OCI-LY1 (cell line): ENCODE measurements around the gene GYS2.

Source experiments
- H2AFZ ChIP-seq: fragments of 200-600 bp; sonication (generic), shearing (Covaris generic); 2 replicates; pipeline ENCODE4 v1.6.0; 2014; ENCODE audit warnings: antibody characterized with exemption, mild to moderate bottlenecking, low read length
- H3F3A ChIP-seq: fragments of 200-600 bp; sonication (generic), shearing (Covaris generic); 2 replicates; pipeline ENCODE4 v1.6.0; 2014; ENCODE audit warnings: mild to moderate bottlenecking, antibody characterized with exemption, low read length, moderate library complexity; ENCODE audit not compliant: insufficient read depth
- H3K27ac ChIP-seq: fragments of 200-600 bp; sonication (generic); 2 replicates; pipeline ENCODE4 v1.5.1; 2014; ENCODE audit warnings: low read length, mixed run types, mild to moderate bottlenecking, low read depth; ENCODE audit not compliant: poor library complexity, severe bottlenecking
- H3K27me3 ChIP-seq: fragments of 200-600 bp; sonication (generic); 2 replicates; pipeline ENCODE4 v1.6.0; 2014; ENCODE audit warnings: antibody characterized with exemption, mild to moderate bottlenecking, low read length, moderate library complexity; ENCODE audit not compliant: insufficient read depth
- H3K36me3 ChIP-seq: fragments of 200-600 bp; sonication (generic); 2 replicates; pipeline ENCODE4 v1.6.1; 2014; ENCODE audit warnings: mild to moderate bottlenecking, antibody characterized with exemption, low read length, moderate library complexity, mixed read lengths; ENCODE audit not compliant: insufficient read depth
- H3K4me1 ChIP-seq: fragments of 200-600 bp; sonication (generic); 2 replicates; pipeline ENCODE4 v1.5.1; 2014; ENCODE audit warnings: mild to moderate bottlenecking, low read length, moderate library complexity; ENCODE audit not compliant: insufficient read depth, severe bottlenecking
- H3K4me2 ChIP-seq: fragments of 200-600 bp; sonication (generic), shearing (Covaris generic); 2 replicates; pipeline ENCODE4 v1.6.1; 2014; ENCODE audit warnings: low read length
- H3K4me3 ChIP-seq: fragments of 200-600 bp; sonication (generic); 2 replicates; pipeline ENCODE4 v1.5.1; 2014; ENCODE audit warnings: low read length, low read depth, mild to moderate bottlenecking, mixed read lengths; ENCODE audit not compliant: poor library complexity, severe bottlenecking
- H3K79me2 ChIP-seq: fragments of 200-600 bp; shearing (Covaris generic); 2 replicates; pipeline ENCODE4 v1.6.1; 2016; ENCODE audit warnings: mixed run types, low read length, mixed read lengths; ENCODE audit not compliant: insufficient read depth
- H3K9ac ChIP-seq: fragments of 200-600 bp; sonication (generic), shearing (Covaris generic); 2 replicates; pipeline ENCODE4 v1.6.1; 2014; ENCODE audit warnings: mild to moderate bottlenecking, low read length, mixed read lengths
- H3K9me2 ChIP-seq: fragments of 200-600 bp; sonication (generic), shearing (Covaris generic); 2 replicates; pipeline ENCODE4 v1.6.1; 2014; ENCODE audit warnings: low read depth, mild to moderate bottlenecking, low read length, mixed read lengths
- H3K9me3 ChIP-seq: fragments of 200-600 bp; shearing (Covaris generic); 2 replicates; pipeline ENCODE4 v1.6.1; 2014; ENCODE audit warnings: low read length, mixed read lengths
- H4K20me1 ChIP-seq: fragments of 200-600 bp; sonication (generic), shearing (Covaris generic); 2 replicates; pipeline ENCODE4 v1.6.0; 2016; ENCODE audit warnings: mild to moderate bottlenecking, low read length; ENCODE audit not compliant: insufficient read depth
- EZH2 ChIP-seq: fragments of 200-600 bp; sonication (generic), shearing (Covaris generic); IDR thresholded peaks from 2 replicates; pipeline ENCODE4 v1.8.0; 2017; ENCODE audit warnings: borderline replicate concordance, mixed run types, mild to moderate bottlenecking, antibody characterized with exemption, low read length, moderate library complexity, mixed read lengths
- TF ChIP-seq, protein P1 (sequence below): fragments of 200-600 bp; sonication (generic), shearing (Covaris generic); IDR thresholded peaks from 2 replicates; pipeline ENCODE4 v1.5.1; 2017; ENCODE audit warnings: mild to moderate bottlenecking, antibody characterized with exemption, low read length, moderate library complexity, mixed read lengths

GYS2 gene

GRCh38 chr12:21539797-21540196 is 64.8 kb downstream of the GYS2 start:
- Histone ChIP-seq H3K36me3 (no peaks in the 10 kb centered on the region), H3K4me3 (no peak overlapping the region), H3K27ac (no peak overlapping the region), H3K9me3 (no peaks in the 10 kb centered on the region), H3K9ac (no peak overlapping the region), H3K4me2 (no peak overlapping the region), H3K9me2 (no peaks in the 10 kb centered on the region), H2AFZ (no peak overlapping the region), H3K79me2 (no peaks in the 10 kb centered on the region), H3F3A (no peaks in the 10 kb centered on the region), H3K27me3 (no peaks in the 10 kb centered on the region), H4K20me1 (no peaks in the 10 kb centered on the region), H3K4me1 (no peaks in the 10 kb centered on the region)
- no peak for TF ChIP-seq EZH2
- TF ChIP-seq, protein P1, sequence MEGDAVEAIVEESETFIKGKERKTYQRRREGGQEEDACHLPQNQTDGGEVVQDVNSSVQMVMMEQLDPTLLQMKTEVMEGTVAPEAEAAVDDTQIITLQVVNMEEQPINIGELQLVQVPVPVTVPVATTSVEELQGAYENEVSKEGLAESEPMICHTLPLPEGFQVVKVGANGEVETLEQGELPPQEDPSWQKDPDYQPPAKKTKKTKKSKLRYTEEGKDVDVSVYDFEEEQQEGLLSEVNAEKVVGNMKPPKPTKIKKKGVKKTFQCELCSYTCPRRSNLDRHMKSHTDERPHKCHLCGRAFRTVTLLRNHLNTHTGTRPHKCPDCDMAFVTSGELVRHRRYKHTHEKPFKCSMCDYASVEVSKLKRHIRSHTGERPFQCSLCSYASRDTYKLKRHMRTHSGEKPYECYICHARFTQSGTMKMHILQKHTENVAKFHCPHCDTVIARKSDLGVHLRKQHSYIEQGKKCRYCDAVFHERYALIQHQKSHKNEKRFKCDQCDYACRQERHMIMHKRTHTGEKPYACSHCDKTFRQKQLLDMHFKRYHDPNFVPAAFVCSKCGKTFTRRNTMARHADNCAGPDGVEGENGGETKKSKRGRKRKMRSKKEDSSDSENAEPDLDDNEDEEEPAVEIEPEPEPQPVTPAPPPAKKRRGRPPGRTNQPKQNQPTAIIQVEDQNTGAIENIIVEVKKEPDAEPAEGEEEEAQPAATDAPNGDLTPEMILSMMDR = no peak

DNA sequence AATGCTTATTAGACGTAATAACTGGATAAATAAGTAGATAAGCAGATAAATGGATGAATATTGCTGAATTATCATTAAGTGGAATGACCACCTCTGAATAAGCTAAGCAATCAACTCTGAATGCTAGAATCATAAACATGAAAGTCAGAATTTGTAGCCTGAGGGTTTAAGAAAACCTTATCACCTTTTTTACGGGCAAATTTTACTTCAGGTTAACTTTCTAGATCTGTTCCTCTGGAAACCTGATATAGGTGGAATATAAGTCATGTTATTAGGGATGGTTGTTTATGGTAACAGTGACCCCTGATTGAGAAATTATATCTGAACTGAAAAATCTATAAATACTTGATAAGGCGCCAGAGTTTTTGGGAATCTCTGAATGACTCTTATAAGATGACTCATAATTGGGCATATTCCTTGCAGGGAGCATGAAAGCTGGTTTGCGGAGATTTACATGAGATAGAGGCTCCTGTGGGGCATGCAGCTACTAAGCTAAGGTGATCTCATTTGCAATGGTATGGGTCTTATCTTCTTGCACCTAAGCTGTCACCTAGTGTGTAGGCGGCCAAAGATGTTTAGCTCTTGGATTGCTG is 66.5 kb downstream of the GYS2 start:
- Histone ChIP-seq H3K27ac (no peak overlapping the region), H3K36me3 (no peaks in the 10 kb centered on the region), H3K4me3 (no peak overlapping the region), H3F3A (no peaks in the 10 kb centered on the region), H3K79me2 (no peaks in the 10 kb centered on the region), H3K9me3 (no peaks in the 10 kb centered on the region), H2AFZ (no peak overlapping the region), H3K9ac (no peak overlapping the region), H3K4me1 (no peaks in the 10 kb centered on the region), H3K27me3 (no peaks in the 10 kb centered on the region), H4K20me1 (no peaks in the 10 kb centered on the region), H3K9me2 (no peaks in the 10 kb centered on the region), H3K4me2 (no peak overlapping the region)
- TF ChIP-seq EZH2 = no peak
- TF ChIP-seq, protein P1 = no peak

DNA sequence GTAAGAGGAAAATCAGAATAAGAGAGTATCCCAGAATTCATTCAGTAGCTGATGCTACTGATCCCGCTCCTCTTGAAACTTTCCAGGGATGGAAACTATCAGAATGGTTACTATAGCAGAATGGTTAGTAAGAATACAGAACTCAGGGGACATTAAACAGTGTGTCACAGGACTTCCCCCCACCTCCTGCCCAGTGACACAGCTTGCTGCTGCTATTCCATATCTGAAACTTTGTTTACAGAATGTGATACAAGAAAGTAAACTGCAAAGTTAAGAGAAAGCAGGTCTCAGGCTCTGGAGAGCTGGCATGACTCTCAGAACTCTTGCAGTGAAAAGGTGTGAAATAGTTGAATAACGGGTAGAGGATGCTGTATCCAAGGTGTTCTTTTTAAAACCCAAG is 75.2 kb downstream of the GYS2 start:
- Histone ChIP-seq H3K36me3 (no peaks in the 10 kb centered on the region), H3K79me2 (no peaks in the 10 kb centered on the region), H3K27me3 (no peaks in the 10 kb centered on the region), H3K9me3 (no peaks in the 10 kb centered on the region), H3K4me2 (no peak overlapping the region), H4K20me1 (no peaks in the 10 kb centered on the region; the same call in 1 of the 2 replicates), H3K9ac (no peak overlapping the region), H3K27ac (no peak overlapping the region), H3F3A (no peaks in the 10 kb centered on the region), H3K9me2 (no peaks in the 10 kb centered on the region), H2AFZ (no peak overlapping the region), H3K4me1 (peaks cover 17% of the 10 kb centered on the region), H3K4me3 (no peak overlapping the region)
- TF ChIP-seq EZH2 = no peak
- TF ChIP-seq, protein P1 = no peak
